ENCODE measurements around the gene CLCNKA. TPM values are rescaled to one million over a fixed set of nuclear protein-coding genes. Genes with fewer than 3 reads are reported as not detected.

CLCNKA gene
- total RNA-seq, 4 donors from 2014 or later: 2.9 TPM; not detected in 3

GRCh38 chr1:16063226-16063829, 41.5 kb downstream of the CLCNKA start:
- DNase-seq: no peak
- Histone ChIP-seq H3K27ac (no peak overlapping the region), H3K4me1 (no peaks in the 10 kb centered on the region), H3K4me3 (no peak overlapping the region), H3K9me3 (no peaks in the 10 kb centered on the region), H3K27me3 (no peaks in the 10 kb centered on the region), H3K36me3 (no peaks in the 10 kb centered on the region)
- intact Hi-C loops (cut with DNase I; ENCODE audit: low total_unique reads): no loop called here
- TF ChIP-seq, protein P1, sequence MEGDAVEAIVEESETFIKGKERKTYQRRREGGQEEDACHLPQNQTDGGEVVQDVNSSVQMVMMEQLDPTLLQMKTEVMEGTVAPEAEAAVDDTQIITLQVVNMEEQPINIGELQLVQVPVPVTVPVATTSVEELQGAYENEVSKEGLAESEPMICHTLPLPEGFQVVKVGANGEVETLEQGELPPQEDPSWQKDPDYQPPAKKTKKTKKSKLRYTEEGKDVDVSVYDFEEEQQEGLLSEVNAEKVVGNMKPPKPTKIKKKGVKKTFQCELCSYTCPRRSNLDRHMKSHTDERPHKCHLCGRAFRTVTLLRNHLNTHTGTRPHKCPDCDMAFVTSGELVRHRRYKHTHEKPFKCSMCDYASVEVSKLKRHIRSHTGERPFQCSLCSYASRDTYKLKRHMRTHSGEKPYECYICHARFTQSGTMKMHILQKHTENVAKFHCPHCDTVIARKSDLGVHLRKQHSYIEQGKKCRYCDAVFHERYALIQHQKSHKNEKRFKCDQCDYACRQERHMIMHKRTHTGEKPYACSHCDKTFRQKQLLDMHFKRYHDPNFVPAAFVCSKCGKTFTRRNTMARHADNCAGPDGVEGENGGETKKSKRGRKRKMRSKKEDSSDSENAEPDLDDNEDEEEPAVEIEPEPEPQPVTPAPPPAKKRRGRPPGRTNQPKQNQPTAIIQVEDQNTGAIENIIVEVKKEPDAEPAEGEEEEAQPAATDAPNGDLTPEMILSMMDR (IDR thresholded peaks at IDR 0.05): no peak
- TF ChIP-seq POLR2A (IDR thresholded peaks at IDR 0.05): no peak

DNA sequence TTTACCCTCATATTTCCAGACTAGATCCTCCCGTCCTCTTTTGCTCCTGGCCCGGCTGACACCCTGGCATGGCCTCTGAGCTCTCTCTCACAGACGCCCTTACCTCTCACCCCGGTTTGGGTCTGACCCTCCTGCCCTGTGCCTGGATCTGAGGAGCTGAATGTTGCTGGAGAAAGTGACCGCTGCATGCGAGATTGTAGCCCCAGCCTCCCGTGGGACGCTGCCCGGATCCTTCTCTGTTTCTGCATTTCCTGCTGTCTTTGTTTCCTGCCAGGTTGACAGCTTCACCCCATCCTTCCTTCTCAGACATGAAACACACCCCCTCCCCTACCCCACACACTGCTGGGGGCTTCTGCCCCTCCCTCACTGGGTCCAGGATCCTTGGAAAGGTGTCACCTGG, 42.1 kb downstream of the CLCNKA start:
- no peaks in the 10 kb centered on the region for H3K36me3 ChIP-seq
- TF ChIP-seq, protein P1 (IDR thresholded peaks at IDR 0.05): no peak
- no peak for TF ChIP-seq POLR2A (IDR thresholded peaks at IDR 0.05)
- no peaks in the 10 kb centered on the region for H3K9me3 ChIP-seq
- no peak overlapping the region for H3K4me3 ChIP-seq
- intact Hi-C loops (cut with DNase I; ENCODE audit: low total_unique reads): no loop called here
- no peak overlapping the region for H3K27ac ChIP-seq
- H3K27me3 ChIP-seq: no peaks in the 10 kb centered on the region
- DNase-seq: no peak
- no peaks in the 10 kb centered on the region for H3K4me1 ChIP-seq

DNA sequence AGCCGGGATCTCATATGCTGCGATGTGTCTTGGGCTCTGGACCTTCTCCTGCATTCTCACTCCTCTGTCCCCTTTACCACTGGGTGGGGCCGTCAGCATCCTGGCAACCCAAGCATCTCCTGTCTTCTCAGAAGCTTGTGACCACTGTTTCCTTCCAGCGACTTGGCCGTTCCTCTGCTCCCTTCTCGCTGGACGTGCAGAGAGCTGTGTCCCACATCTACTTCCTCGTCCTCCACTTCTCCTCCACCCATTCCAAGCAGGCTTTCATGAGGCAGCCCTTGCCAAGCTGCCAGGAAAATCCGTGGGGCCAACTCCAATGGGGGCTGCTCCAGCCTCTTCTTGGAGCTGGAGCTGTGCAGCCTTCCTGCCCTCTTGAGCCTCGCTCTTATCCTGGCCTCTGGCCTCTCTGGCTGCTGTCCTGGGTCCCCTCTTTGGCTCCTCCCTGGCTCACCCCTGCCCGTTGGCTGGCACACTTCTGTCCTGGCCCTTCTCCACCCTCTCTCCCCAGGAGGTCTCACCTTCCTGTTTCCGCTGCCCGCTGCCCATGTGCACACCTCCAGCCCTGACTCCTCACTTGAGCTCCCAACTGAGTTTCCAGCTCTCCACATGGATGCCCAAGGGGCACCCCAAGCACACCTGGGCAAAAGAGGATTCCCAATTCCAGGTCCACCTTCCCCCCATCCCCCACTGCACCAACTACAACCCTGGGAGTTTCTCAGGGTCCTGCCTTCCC, 42.9 kb downstream of the CLCNKA start:
- Histone ChIP-seq H3K9me3 (no peaks in the 10 kb centered on the region), H3K4me3 (no peak overlapping the region), H3K27me3 (no peaks in the 10 kb centered on the region), H3K4me1 (no peaks in the 10 kb centered on the region), H3K27ac (no peak overlapping the region), H3K36me3 (no peaks in the 10 kb centered on the region)
- TF ChIP-seq POLR2A (IDR thresholded peaks at IDR 0.05): no peak
- TF ChIP-seq, protein P1 (IDR thresholded peaks at IDR 0.05): no peak
- intact Hi-C loops (cut with DNase I; ENCODE audit: low total_unique reads): no loop called here
- DNase-seq: no peak

GRCh38 chr1:16065269-16065576, 43.4 kb downstream of the CLCNKA start:
- TF ChIP-seq, protein P1 (IDR thresholded peaks at IDR 0.05): no peak
- no peak overlapping the region for H3K27ac ChIP-seq
- DNase-seq: no peak
- H3K27me3 ChIP-seq: no peaks in the 10 kb centered on the region
- H3K4me1 ChIP-seq: no peaks in the 10 kb centered on the region
- H3K4me3 ChIP-seq: no peak overlapping the region
- H3K36me3 ChIP-seq: no peaks in the 10 kb centered on the region
- H3K9me3 ChIP-seq: no peaks in the 10 kb centered on the region
- intact Hi-C loops (cut with DNase I; ENCODE audit: low total_unique reads): no loop called here

- no peaks in the 10 kb centered on the region for H3K27me3 ChIP-seq
- no peaks in the 10 kb centered on the region for H3K9me3 ChIP-seq
- intact Hi-C loops (cut with DNase I; ENCODE audit: low total_unique reads): no loop called here
These were observed 44.4 kb downstream of the CLCNKA start for GRCh38 chr1:16066245-16066644.

More at GRCh38 chr1:16066245-16066644, 44.4 kb downstream of the CLCNKA start:
- TF ChIP-seq, protein P1 (IDR thresholded peaks at IDR 0.05): no peak
- no peak for TF ChIP-seq POLR2A (IDR thresholded peaks at IDR 0.05)
- Histone ChIP-seq H3K36me3 (no peaks in the 10 kb centered on the region), H3K4me3 (no peak overlapping the region), H3K4me1 (no peaks in the 10 kb centered on the region), H3K27ac (no peak overlapping the region)
- no peak for DNase-seq
